K562 (cell line): ENCODE results near the gene RAB31. TPM values are rescaled to one million over a fixed set of nuclear protein-coding genes. Genes with fewer than 3 reads are reported as not detected.

Source experiments
- ADNP ChIP-seq: fragments of 200-800 bp; sonication (Bioruptor generic); IDR thresholded peaks from 2 replicates; pipeline ENCODE4 v1.6.1; 2016; ENCODE audit warnings: missing genetic modification characterization, missing compliant biosample characterization
- BRD4 ChIP-seq: fragments of 200-600 bp; sonication (generic); IDR thresholded peaks from 2 replicates; pipeline ENCODE4 v1.6.1; 2017; ENCODE audit warnings: inconsistent platforms
- CHCHD3 ChIP-seq: fragments of 250-450 bp; sonication (Bioruptor Pico); IDR thresholded peaks from 2 replicates; pipeline ENCODE4 v2.1.2; 2022; ENCODE audit warnings: mild to moderate bottlenecking
- ETS1 ChIP-seq: conservative IDR thresholded peaks from 2 replicates; pipeline ENCODE4 v1.6.1; 2011; ENCODE audit warnings: low read depth, mild to moderate bottlenecking, low read length; ENCODE audit not compliant: control insufficient read depth
- ETV6 ChIP-seq, 3 experiments: fragments of 150-350 bp in 1 of 3; sonication (generic) in 1 of 3; formaldehyde crosslinking in 1 of 3; IDR thresholded peaks; 2 replicates each; pipeline versions ENCODE4 v1.6.1 to v1.8.0; 2014 to 2022; ENCODE audit warnings: borderline replicate concordance in 2 of 3, low read depth in 2 of 3, antibody characterized with exemption in 1 of 3, low read length in 1 of 3, mild to moderate bottlenecking in 1 of 3, missing genetic modification reagents in 1 of 3
- FOXO4 ChIP-seq: fragments of 450-650 bp; formaldehyde crosslinking; IDR thresholded peaks from 2 replicates; pipeline ENCODE4 v1.4.0; 2020; ENCODE audit warnings: mild to moderate bottlenecking, moderate library complexity
- HES1 ChIP-seq: fragments of 450-650 bp; IDR thresholded peaks from 2 replicates; pipeline ENCODE4 v1.6.1; 2016; ENCODE audit warnings: low read depth, mild to moderate bottlenecking, moderate library complexity
- KAT2B ChIP-seq: IDR thresholded peaks from one replicate; pipeline ENCODE4 v1.6.1; 2012; ENCODE audit warnings: low read depth, mild to moderate bottlenecking, control low read depth, inconsistent platforms, low read length, moderate library complexity
- RBFOX2 ChIP-seq: fragments of 200-400 bp; formaldehyde crosslinking; IDR thresholded peaks from 2 replicates; pipeline ENCODE4 v1.6.1; 2017; ENCODE audit warnings: low read depth, mild to moderate bottlenecking, low read length, moderate library complexity
- SIN3A ChIP-seq, 2 experiments: fragments of 150-350 bp in 1 of 2; IDR thresholded peaks; 2 replicates each; pipeline ENCODE4 v1.6.1; 2011 to 2016; ENCODE audit warnings: borderline replicate concordance in 2 of 2, low read depth in 2 of 2, low read length in 2 of 2, mild to moderate bottlenecking in 2 of 2, moderate library complexity in 2 of 2; ENCODE audit not compliant: control insufficient read depth in 1 of 2
- ZNF146 ChIP-seq: IDR thresholded peaks from one replicate; pipeline ENCODE4 v1.6.1; 2018; ENCODE audit warnings: missing compliant biosample characterization; ENCODE audit not compliant: unreplicated experiment
- ZNF3 ChIP-seq: fragments of 250-450 bp; sonication (Bioruptor Pico); IDR thresholded peaks from 2 replicates; pipeline ENCODE4 v1.5.0; 2021; ENCODE audit warnings: mild to moderate bottlenecking, moderate library complexity
- polyA plus RNA-seq, 8 experiments: library from polyadenylated mRNA; depleted of rRNA in 4 of 8; stranded (reverse) in 5 of 8; unstranded in 3 of 8; fragments of >200 nt; fragmentation: Nextera tagmentation in 2 of 8; fragmentation: Illumina TruSeq in 1 of 8; extraction: Ambion mirVana in 2 of 8; extraction: Trizol in 1 of 8; gene quantifications; 2 replicates each; pipeline versions ENCODE4 v1.2.1 to v1.2.3, GENCODE V29; 2011 to 2014; ENCODE audit warnings: inconsistent platforms in 1 of 8, missing spikeins in 1 of 8
- total RNA-seq, 7 experiments: library from RNA; depleted of rRNA in 6 of 7; stranded (reverse); fragments of >200 nt in 6 of 7; fragmentation: Illumina TruSeq in 2 of 7; extraction: Trizol in 2 of 7; gene quantifications; 2 replicates each; pipeline versions ENCODE4 v1.2.1 to v1.2.3, GENCODE V29; 2011 to 2021; ENCODE audit warnings: low replicate concordance in 1 of 7
- TF ChIP-seq, protein P1 (sequence below): fragments of 250-450 bp; sonication (Bioruptor Pico); IDR thresholded peaks from 2 replicates; pipeline ENCODE4 v1.4.0; 2020; ENCODE audit warnings: borderline replicate concordance
- TF ChIP-seq, protein P2 (sequence below): fragments of 450-650 bp; formaldehyde crosslinking; IDR thresholded peaks from 2 replicates; pipeline ENCODE4 v1.4.0; 2020; ENCODE audit warnings: mild to moderate bottlenecking, mixed read lengths
- TF ChIP-seq, protein P3 (sequence below), 2 experiments: fragments of 450-650 bp; conservative IDR thresholded peaks; 2 replicates each; pipeline ENCODE4 v1.6.1; 2017; ENCODE audit warnings: mild to moderate bottlenecking in 2 of 2, moderate library complexity in 2 of 2

The RAB31 gene
- total and polyA plus RNA-seq, 9 of the 15 experiments (the other 6 are each of a cell fraction or from before 2014, with no cell fraction given), result 20.7 to 70.4 (median 41.3) TPM

GRCh38 chr18:9898792-9899549 is 190.9 kb downstream of the RAB31 start (continued):
- TF ChIP-seq, protein P1, sequence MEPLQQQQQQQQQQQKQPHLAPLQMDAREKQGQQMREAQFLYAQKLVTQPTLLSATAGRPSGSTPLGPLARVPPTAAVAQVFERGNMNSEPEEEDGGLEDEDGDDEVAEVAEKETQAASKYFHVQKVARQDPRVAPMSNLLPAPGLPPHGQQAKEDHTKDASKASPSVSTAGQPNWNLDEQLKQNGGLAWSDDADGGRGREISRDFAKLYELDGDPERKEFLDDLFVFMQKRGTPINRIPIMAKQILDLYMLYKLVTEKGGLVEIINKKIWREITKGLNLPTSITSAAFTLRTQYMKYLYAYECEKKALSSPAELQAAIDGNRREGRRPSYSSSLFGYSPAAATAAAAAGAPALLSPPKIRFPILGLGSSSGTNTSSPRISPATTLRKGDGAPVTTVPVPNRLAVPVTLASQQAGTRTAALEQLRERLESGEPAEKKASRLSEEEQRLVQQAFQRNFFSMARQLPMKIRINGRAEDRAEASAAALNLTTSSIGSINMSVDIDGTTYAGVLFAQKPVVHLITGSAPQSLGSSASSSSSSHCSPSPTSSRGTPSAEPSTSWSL (CRISPR knock-in tag), result no peak
- TF ChIP-seq ETS1, result no peak
- TF ChIP-seq, protein P2, sequence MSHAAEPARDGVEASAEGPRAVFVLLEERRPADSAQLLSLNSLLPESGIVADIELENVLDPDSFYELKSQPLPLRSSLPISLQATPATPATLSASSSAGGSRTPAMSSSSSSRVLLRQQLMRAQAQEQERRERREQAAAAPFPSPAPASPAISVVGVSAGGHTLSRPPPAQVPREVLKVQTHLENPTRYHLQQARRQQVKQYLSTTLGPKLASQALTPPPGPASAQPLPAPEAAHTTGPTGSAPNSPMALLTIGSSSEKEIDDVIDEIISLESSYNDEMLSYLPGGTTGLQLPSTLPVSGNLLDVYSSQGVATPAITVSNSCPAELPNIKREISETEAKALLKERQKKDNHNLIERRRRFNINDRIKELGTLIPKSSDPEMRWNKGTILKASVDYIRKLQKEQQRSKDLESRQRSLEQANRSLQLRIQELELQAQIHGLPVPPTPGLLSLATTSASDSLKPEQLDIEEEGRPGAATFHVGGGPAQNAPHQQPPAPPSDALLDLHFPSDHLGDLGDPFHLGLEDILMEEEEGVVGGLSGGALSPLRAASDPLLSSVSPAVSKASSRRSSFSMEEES, result no peak
- peak; percentile 66; the same call in 1 of the 2 replicates for TF ChIP-seq HES1
- TF ChIP-seq RBFOX2, result peak; percentile 58
- no peak for TF ChIP-seq ZNF3 (CRISPR knock-in tag)
- no peak for TF ChIP-seq ZNF146 (CRISPR knock-in tag)
- TF ChIP-seq, protein P3, sequence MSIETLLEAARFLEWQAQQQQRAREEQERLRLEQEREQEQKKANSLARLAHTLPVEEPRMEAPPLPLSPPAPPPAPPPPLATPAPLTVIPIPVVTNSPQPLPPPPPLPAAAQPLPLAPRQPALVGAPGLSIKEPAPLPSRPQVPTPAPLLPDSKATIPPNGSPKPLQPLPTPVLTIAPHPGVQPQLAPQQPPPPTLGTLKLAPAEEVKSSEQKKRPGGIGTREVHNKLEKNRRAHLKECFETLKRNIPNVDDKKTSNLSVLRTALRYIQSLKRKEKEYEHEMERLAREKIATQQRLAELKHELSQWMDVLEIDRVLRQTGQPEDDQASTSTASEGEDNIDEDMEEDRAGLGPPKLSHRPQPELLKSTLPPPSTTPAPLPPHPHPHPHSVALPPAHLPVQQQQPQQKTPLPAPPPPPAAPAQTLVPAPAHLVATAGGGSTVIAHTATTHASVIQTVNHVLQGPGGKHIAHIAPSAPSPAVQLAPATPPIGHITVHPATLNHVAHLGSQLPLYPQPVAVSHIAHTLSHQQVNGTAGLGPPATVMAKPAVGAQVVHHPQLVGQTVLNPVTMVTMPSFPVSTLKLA (conservative IDR thresholded peaks at IDR 0.05), result peak; percentile 54 to 81; a peak in 3 of 4 replicates
- no peak for TF ChIP-seq KAT2B
- TF ChIP-seq BRD4, result peak; percentile 51; the same call in 1 of the 2 replicates
- TF ChIP-seq SIN3A (IDR thresholded peaks at IDR 0.05; ENCODE audit: borderline replicate concordance in 2 of 2, control insufficient read depth in 1 of 2, low read depth in 2 of 2, low read length in 2 of 2), result no peak
- no peak for TF ChIP-seq CHCHD3
- peak; percentile 84; the same call in 1 of the 2 replicates for TF ChIP-seq ADNP (tag)
- TF ChIP-seq ETV6 (IDR thresholded peaks at IDR 0.05; ENCODE audit: borderline replicate concordance in 1 of 2, low read depth in 2 of 2, low read length in 1 of 2), result peak; percentile 46 to 67; a peak in 3 of 4 replicates
- no peak for TF ChIP-seq ETV6 (CRISPR knock-in tag; IDR thresholded peaks at IDR 0.05; ENCODE audit: borderline replicate concordance)
- TF ChIP-seq FOXO4 (CRISPR knock-in tag), result no peak
